GM23248 (cell line): ENCODE data around the gene PRSS33.

Experiments used
- EZH2 ChIP-seq: fragments of 200-600 bp; sonication (generic); IDR thresholded peaks from 2 replicates; pipeline ENCODE4 v1.6.1; 2018; ENCODE audit warnings: antibody characterized with exemption, mild to moderate bottlenecking; ENCODE audit not compliant: insufficient read depth, poor library complexity, severe bottlenecking
- EZH2phosphoT487 ChIP-seq: fragments of 200-600 bp; sonication (generic); IDR thresholded peaks from 2 replicates; pipeline ENCODE4 v1.6.1; 2018; ENCODE audit warnings: antibody characterized with exemption, moderate library complexity, mild to moderate bottlenecking, low read depth; ENCODE audit not compliant: insufficient read depth

DNA sequence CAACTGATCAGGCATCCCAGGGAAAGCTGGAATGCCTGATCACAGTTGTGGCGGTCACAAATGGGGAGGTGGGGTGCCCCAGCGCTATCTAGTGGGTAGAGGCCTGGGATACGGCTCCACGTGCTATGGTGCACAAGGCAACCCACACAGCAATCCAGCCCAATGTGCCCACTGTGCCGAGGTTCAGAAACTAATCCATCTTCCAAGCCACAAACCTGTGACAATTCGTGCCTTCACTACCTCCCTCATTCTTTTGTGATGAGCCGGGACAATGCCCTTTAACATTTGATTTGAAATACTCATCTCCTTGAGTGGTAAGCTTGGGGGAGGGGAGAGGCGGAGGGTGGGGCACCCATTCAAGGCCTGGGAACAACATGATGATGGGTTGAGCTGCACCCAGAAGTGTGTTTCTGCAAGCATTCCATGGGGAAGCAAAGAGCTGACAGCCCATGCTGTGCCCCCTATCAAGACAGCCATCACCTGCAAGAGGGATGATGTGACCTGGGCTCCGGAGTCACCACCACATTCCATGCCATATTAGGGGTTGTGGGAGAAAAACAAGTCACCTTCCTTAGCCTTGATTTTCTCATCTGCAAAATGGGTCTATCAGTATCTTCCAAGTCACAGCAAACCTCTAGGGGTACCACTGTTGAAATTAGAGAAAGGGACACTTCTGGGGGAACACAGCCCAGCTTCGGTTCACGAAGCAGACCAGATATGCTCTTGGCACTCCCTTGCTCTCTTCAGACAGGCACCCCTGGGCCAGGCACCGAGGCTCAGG lies 14.0 kb downstream of the PRSS33 start:
- TF ChIP-seq EZH2phosphoT487 (no peak), EZH2 (no peak)
